Sigmoid colon (tissue), 7 donors: ENCODE data around the gene MED8. TPM values are rescaled to one million over a fixed set of nuclear protein-coding genes. Genes with fewer than 3 reads are reported as not detected.

Source experiments
- DNase-seq: peaks from one replicate; pipeline ENCODE4 v3.0.0-alpha.2; 2019
- H3K27ac ChIP-seq, 4 donors: fragments of 200-600 bp; sonication (generic); one replicate each; pipeline ENCODE4 v1.5.1; 2016 to 2019; ENCODE audit warnings: mild to moderate bottlenecking in 1 of 4
- H3K27me3 ChIP-seq, 3 donors: fragments of 200-600 bp; sonication (generic); one replicate each; pipeline ENCODE4 v1.5.1; 2019; ENCODE audit warnings: mild to moderate bottlenecking in 1 of 3
- H3K36me3 ChIP-seq, 4 donors: fragments of 200-600 bp; sonication (generic); one replicate each; pipeline ENCODE4 v1.5.1; 2016 to 2019
- H3K4me1 ChIP-seq, 4 donors: fragments of 200-600 bp; sonication (generic); one replicate each; pipeline ENCODE4 v1.5.1; 2017 to 2019
- H3K4me3 ChIP-seq, 4 donors: fragments of 200-600 bp; sonication (generic); one replicate each; pipeline ENCODE4 v1.5.1; 2017 to 2019; ENCODE audit warnings: mild to moderate bottlenecking in 2 of 4, moderate library complexity in 1 of 4
- H3K9me3 ChIP-seq, 4 donors: fragments of 200-600 bp in 3 of 4; sonication (generic) in 3 of 4; one replicate each; pipeline versions ENCODE4 v1.5.1 to v1.6.1; 2013 to 2019
- EP300 ChIP-seq, 4 donors: sonication (generic); formaldehyde crosslinking; IDR thresholded peaks; one replicate each; pipeline ENCODE4 v1.6.1; 2017; ENCODE audit warnings: antibody characterized with exemption in 4 of 4
- POLR2A ChIP-seq, 2 donors: fragments of 450-650 bp; IDR thresholded peaks; one replicate each; pipeline ENCODE4 v1.6.1; 2016; ENCODE audit warnings: antibody characterized with exemption in 2 of 2, mild to moderate bottlenecking in 2 of 2, moderate library complexity in 2 of 2
- POLR2AphosphoS5 ChIP-seq, 4 donors: sonication (generic); formaldehyde crosslinking; IDR thresholded peaks; one replicate each; pipeline ENCODE4 v1.6.1; 2017; ENCODE audit warnings: antibody characterized with exemption in 4 of 4
- WGBS, 2 donors: extraction: QIAGEN DNeasy Blood & Tissue Kit; methylation state at CpG; one replicate each; pipeline ENCODE4 v1.1.7; 2013; 5-methylcytosine and 5-hydroxymethylcytosine counted together
- intact Hi-C: fragments of 100-400 bp; cut with DNase I; formaldehyde crosslinking; loops from one replicate; pipeline ENCODE4 v1.15.1; 2023
- polyA plus RNA-seq, 3 donors: library from polyadenylated mRNA; stranded (reverse); fragments of 200-250 nt; gene quantifications; one replicate each; pipeline ENCODE4 v1.2.3, GENCODE V29; 2013
- total RNA-seq, 4 donors: library from RNA; depleted of rRNA; stranded (reverse); fragments of >200 nt; gene quantifications; one replicate each; pipeline ENCODE4 v1.1.0, GENCODE V29; 2016
- TF ChIP-seq, protein P1 (sequence below), 4 experiments: fragments of 450-650 bp in 3 of 4; fragments of 200-600 bp in 1 of 4; IDR thresholded peaks; one replicate each; pipeline ENCODE4 v1.5.1; 2016 to 2019; ENCODE audit warnings: antibody characterized with exemption in 4 of 4, mild to moderate bottlenecking in 3 of 4, moderate library complexity in 2 of 4
- donor health status: healthy with polysubstance abuse.
- donor health status: Bipolar disorder and iron deficiency.
- donor health status: healthy.

MED8 gene
- total and polyA plus RNA-seq, 7 donors = 25.3 to 43.9 (median 33.4) TPM

DNA sequence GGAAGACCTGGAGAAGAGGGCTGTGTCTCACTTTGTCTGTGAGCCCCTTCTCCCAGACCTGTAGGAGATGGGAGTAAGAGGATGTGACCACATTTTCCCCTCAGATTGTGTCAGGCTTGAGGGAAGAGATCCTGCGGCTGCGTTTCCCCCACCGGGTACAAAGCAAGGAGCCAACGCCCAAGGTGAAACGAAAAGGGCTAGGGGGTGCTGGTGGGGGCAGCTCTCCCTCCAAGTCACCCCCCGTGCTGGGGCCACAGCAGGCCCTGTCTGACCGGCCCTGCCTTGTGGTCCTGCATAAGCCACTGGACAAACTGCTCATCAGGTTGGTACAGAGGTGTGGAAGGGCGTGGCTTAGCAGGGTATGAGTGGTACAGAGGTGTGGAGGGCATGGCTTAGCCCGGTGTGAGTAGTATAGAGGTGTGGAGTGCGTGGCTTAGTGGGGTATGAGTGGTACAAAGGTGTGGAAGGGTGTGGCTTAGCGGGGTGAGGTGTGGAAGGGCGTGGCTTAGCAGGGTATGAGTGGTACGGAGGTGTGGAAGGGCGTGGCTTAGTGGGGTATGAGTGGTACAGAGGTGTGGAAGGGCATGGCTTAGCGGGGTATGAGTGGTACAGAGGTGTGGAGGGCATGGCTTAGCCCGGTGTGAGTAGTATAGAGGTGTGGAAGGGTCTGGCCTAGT lies 33.5 kb upstream of the MED8 start:
- Histone ChIP-seq H3K4me1 (no peaks in the 10 kb centered on the region), H3K27ac (no peak overlapping the region), H3K9me3 (no peaks in the 10 kb centered on the region), H3K27me3 (no peaks in the 10 kb centered on the region), H3K36me3 (peaks cover 79 to 98% (median 93%) of the 10 kb centered on the region in 4 donors), H3K4me3 (no peak overlapping the region)
- no peak for DNase-seq
- 85 to 96% methylated on average over 16 of the region's 16 CpGs for WGBS, 2 donors
- TF ChIP-seq EP300 (IDR thresholded peaks at IDR 0.05) (no peak), POLR2A (IDR thresholded peaks at IDR 0.05) (no peak), POLR2AphosphoS5 (IDR thresholded peaks at IDR 0.05) (no peak)
- TF ChIP-seq, protein P1, sequence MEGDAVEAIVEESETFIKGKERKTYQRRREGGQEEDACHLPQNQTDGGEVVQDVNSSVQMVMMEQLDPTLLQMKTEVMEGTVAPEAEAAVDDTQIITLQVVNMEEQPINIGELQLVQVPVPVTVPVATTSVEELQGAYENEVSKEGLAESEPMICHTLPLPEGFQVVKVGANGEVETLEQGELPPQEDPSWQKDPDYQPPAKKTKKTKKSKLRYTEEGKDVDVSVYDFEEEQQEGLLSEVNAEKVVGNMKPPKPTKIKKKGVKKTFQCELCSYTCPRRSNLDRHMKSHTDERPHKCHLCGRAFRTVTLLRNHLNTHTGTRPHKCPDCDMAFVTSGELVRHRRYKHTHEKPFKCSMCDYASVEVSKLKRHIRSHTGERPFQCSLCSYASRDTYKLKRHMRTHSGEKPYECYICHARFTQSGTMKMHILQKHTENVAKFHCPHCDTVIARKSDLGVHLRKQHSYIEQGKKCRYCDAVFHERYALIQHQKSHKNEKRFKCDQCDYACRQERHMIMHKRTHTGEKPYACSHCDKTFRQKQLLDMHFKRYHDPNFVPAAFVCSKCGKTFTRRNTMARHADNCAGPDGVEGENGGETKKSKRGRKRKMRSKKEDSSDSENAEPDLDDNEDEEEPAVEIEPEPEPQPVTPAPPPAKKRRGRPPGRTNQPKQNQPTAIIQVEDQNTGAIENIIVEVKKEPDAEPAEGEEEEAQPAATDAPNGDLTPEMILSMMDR (IDR thresholded peaks at IDR 0.05) = no peak
- intact Hi-C loops = no loop called here

DNA sequence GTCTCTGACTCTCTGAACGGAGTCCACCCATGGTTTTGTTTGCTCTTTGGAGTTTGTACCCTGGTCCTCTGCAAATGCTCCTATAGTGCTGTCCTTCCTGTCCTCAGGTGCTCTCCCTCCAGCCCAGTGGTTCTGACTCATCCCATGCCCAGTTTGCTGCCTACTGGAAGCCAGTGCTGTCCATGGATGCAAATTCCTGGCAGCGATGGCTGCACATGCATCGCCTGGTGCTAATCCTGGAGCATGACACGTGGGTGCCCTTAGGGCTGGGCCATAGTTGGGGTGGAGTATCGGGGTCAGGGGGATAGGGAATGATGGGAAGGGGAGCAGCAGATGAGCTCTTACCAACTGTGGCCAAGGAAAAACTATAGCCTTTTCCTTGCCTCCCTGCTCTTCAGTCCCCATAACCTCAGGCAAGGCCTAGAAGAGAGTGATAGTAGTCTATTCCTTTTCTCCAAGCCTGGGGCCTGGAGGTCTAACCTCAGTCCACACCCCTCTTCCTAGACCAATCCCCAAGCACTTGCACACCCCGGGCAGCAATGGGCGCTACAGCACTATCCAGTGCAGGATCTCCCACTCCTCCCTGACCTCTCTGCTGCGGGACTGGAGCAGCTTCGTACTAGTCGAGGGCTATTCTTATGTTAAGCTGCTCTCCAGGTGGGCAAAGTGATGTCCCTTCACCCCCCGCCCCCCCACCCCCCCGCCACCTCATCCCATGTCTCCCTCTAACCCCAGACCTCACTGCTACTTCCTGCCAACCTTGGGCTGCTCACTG lies 32.6 kb upstream of the MED8 start:
- no peak for TF ChIP-seq EP300 (IDR thresholded peaks at IDR 0.05)
- TF ChIP-seq POLR2A (IDR thresholded peaks at IDR 0.05) = no peak
- no peak for TF ChIP-seq POLR2AphosphoS5 (IDR thresholded peaks at IDR 0.05)
- TF ChIP-seq, protein P1 (IDR thresholded peaks at IDR 0.05) = no peak
- Histone ChIP-seq H3K36me3 (peaks cover 71 to 95% (median 91%) of the 10 kb centered on the region in 4 donors), H3K27ac (no peak overlapping the region), H3K27me3 (no peaks in the 10 kb centered on the region), H3K9me3 (no peaks in the 10 kb centered on the region), H3K4me1 (no peaks in the 10 kb centered on the region), H3K4me3 (no peak overlapping the region)
- intact Hi-C loops = no loop called here
- no peak for DNase-seq
- WGBS, 2 donors = 96 to 98% methylated on average over 12 of the region's 12 CpGs

DNA sequence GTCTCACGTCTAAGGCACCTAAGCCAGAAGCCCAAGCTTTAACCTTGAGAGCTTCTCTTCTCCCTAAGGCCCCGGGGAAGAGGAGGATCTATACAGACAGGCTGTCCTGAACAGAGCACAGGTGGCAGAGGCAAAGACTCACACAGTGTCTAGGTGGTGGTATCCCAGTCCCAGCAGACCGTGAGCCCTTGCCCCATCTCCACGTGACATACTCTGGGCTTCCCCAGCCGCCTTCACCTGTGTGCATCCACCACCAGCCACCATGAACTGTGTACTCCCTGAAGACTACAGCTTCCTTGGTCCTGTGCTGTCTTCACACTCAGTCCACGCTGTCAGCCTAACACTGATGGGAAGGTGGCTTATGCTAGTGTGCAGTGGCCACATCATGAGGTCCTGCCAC lies 31.8 kb upstream of the MED8 start:
- no peaks in the 10 kb centered on the region for H3K4me1 ChIP-seq
- H3K27me3 ChIP-seq = no peaks in the 10 kb centered on the region
- no peak for DNase-seq
- peaks cover 63 to 95% (median 91%) of the 10 kb centered on the region in 4 donors for H3K36me3 ChIP-seq
- no peak overlapping the region for H3K27ac ChIP-seq
- 96 to 97% methylated on average over 6 of the region's 6 CpGs for WGBS, 2 donors
- no peak overlapping the region for H3K4me3 ChIP-seq
- intact Hi-C loops = no loop called here
- TF ChIP-seq, protein P1 (IDR thresholded peaks at IDR 0.05) = no peak
- TF ChIP-seq EP300 (IDR thresholded peaks at IDR 0.05) (no peak), POLR2AphosphoS5 (IDR thresholded peaks at IDR 0.05) (no peak), POLR2A (IDR thresholded peaks at IDR 0.05) (no peak)
- no peaks in the 10 kb centered on the region for H3K9me3 ChIP-seq

DNA sequence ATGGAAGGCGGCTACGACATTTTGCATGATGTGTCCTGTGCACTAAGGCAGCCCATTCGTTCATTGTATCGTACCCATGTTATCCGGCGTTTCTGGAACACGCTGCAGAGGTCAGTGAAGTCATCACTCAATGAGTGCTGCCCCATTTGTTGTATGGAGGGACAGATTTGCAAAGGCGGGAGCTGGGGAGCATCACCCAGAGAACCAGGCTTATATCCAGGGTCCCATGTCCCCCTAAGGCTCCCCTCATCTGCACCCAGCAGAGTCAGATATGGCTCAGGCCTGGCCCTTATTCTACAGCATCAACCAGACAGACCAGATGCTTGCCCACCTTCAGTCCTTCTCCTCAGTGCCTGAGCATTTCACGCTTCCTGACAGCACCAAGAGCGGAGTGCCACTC lies 31.3 kb upstream of the MED8 start:
- 96 to 99% methylated on average over 10 of the region's 10 CpGs for WGBS, 2 donors
- no peak for TF ChIP-seq POLR2AphosphoS5 (IDR thresholded peaks at IDR 0.05)
- TF ChIP-seq POLR2A (IDR thresholded peaks at IDR 0.05) = no peak
- TF ChIP-seq, protein P1 (IDR thresholded peaks at IDR 0.05) = no peak
- TF ChIP-seq EP300 (IDR thresholded peaks at IDR 0.05) = no peak
- Histone ChIP-seq H3K4me1 (no peaks in the 10 kb centered on the region), H3K4me3 (no peak overlapping the region), H3K27ac (no peak overlapping the region), H3K27me3 (no peaks in the 10 kb centered on the region), H3K36me3 (peaks cover 58 to 95% (median 88%) of the 10 kb centered on the region in 4 donors), H3K9me3 (no peaks in the 10 kb centered on the region)
- DNase-seq = no peak
- intact Hi-C loops = no loop called here
